Measurements from ENCODE around the gene PHF1. TPM values are rescaled to one million over a fixed set of nuclear protein-coding genes. Genes with fewer than 3 reads are reported as not detected.

The PHF1 gene
- total and polyA plus RNA-seq, 2 of the 13 experiments (the other 11 are each of a cell fraction or from before 2014, with no cell fraction given), result 25.4 to 61.9 TPM

DNA sequence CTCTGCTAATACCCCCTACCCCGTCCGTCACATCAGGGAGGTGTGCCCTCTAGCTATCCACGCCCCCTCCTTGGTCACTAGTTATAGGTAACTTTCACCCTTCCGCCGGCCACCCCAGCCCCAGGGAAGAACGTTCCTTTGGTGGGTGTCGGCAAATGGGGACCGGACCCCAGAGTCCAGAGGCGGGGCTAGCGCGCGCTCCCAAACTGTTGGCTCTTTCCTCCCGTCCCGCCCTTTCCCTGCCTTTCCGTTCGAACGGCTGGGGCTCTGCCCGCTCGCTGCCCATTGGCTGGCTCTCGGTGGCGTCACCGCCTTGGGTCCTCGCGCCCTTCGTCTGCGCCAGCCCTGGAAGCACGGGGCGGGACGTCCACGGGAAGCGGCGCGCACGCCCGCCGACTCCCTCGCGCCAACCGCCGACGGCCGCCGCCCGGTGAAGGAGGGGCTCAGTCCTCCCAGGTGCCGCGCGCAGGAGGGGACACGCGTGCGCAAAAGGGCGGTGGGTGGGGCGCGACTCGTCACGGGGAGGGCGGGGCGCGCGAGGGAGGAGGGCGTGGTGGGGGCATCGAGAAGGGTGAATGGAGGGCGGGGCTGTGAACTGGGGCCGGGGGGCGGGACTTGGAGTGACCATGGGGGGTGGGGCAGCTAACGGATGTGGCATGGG is 634 bp upstream of the PHF1 start (continued):
- TF ChIP-seq SOX13 (IDR thresholded peaks at IDR 0.05), result no peak; the same call in 1 of the 2 replicates
- peak in 1 of 2 experiments; percentile 48; a peak in 1 of 4 replicates for TF ChIP-seq SOX13 (CRISPR knock-in tag; conservative IDR thresholded peaks at IDR 0.05 in 1 of 2, IDR thresholded peaks at IDR 0.05 in 1 of 2)
- peak; percentile 94 for TF ChIP-seq MXD4 (CRISPR knock-in tag; IDR thresholded peaks at IDR 0.05)
- 0 out of 2 replicates have a peak, but pooled peaks have one; percentile 64 for TF ChIP-seq ZNF773 (CRISPR knock-in tag; IDR thresholded peaks at IDR 0.05; ENCODE audit: borderline replicate concordance)
- TF ChIP-seq, protein P1, sequence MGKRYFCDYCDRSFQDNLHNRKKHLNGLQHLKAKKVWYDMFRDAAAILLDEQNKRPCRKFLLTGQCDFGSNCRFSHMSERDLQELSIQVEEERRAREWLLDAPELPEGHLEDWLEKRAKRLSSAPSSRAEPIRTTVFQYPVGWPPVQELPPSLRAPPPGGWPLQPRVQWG (CRISPR knock-in tag; IDR thresholded peaks at IDR 0.05; ENCODE audit: borderline replicate concordance, low read depth), result no peak
- TF ChIP-seq NFE2 (CRISPR knock-in tag; IDR thresholded peaks at IDR 0.05), result no peak
- no peak for TF ChIP-seq RFX1 (IDR thresholded peaks at IDR 0.05)
- TF ChIP-seq PITX1 (CRISPR knock-in tag; IDR thresholded peaks at IDR 0.05), result peak; percentile 73
- TF ChIP-seq, protein P2, sequence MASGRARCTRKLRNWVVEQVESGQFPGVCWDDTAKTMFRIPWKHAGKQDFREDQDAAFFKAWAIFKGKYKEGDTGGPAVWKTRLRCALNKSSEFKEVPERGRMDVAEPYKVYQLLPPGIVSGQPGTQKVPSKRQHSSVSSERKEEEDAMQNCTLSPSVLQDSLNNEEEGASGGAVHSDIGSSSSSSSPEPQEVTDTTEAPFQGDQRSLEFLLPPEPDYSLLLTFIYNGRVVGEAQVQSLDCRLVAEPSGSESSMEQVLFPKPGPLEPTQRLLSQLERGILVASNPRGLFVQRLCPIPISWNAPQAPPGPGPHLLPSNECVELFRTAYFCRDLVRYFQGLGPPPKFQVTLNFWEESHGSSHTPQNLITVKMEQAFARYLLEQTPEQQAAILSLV (CRISPR knock-in tag; IDR thresholded peaks at IDR 0.05; ENCODE audit: borderline replicate concordance), result peak; percentile 99
- peak; percentile 91 for TF ChIP-seq HOXA5 (CRISPR knock-in tag; IDR thresholded peaks at IDR 0.05)
- peak; percentile 96 for TF ChIP-seq HOXA3 (CRISPR knock-in tag; IDR thresholded peaks at IDR 0.05)
- TF ChIP-seq ZNF337 (CRISPR knock-in tag; IDR thresholded peaks at IDR 0.05; ENCODE audit: borderline replicate concordance, low read depth), result 0 out of 2 replicates have a peak, but pooled peaks have one; percentile 74
- TF ChIP-seq, protein P3, sequence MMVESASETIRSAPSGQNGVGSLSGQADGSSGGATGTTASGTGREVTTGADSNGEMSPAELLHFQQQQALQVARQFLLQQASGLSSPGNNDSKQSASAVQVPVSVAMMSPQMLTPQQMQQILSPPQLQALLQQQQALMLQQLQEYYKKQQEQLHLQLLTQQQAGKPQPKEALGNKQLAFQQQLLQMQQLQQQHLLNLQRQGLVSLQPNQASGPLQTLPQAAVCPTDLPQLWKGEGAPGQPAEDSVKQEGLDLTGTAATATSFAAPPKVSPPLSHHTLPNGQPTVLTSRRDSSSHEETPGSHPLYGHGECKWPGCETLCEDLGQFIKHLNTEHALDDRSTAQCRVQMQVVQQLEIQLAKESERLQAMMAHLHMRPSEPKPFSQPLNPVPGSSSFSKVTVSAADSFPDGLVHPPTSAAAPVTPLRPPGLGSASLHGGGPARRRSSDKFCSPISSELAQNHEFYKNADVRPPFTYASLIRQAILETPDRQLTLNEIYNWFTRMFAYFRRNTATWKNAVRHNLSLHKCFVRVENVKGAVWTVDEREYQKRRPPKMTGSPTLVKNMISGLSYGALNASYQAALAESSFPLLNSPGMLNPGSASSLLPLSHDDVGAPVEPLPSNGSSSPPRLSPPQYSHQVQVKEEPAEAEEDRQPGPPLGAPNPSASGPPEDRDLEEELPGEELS (CRISPR knock-in tag; IDR thresholded peaks at IDR 0.05), result peak; percentile 64
- no peak for TF ChIP-seq MAFF (IDR thresholded peaks at IDR 0.05; ENCODE audit: low read depth, low read length)
- TF ChIP-seq SIX4 (CRISPR knock-in tag; IDR thresholded peaks at IDR 0.05), result no peak
- no peak for TF ChIP-seq TCF7 (IDR thresholded peaks at IDR 0.05; ENCODE audit: low read depth)
- TF ChIP-seq ZNF709 (CRISPR knock-in tag; IDR thresholded peaks at IDR 0.05), result peak; percentile 95
- TF ChIP-seq ZFP36 (IDR thresholded peaks at IDR 0.05; ENCODE audit: borderline replicate concordance, low read depth, low read length, partially characterized antibody), result no peak
- no peak for TF ChIP-seq FIP1L1 (IDR thresholded peaks at IDR 0.05; ENCODE audit: borderline replicate concordance, insufficient read depth, low read depth, low read length)
- TF ChIP-seq ZNF234 (CRISPR knock-in tag; conservative IDR thresholded peaks at IDR 0.05), result no peak
- TF ChIP-seq, protein P4, sequence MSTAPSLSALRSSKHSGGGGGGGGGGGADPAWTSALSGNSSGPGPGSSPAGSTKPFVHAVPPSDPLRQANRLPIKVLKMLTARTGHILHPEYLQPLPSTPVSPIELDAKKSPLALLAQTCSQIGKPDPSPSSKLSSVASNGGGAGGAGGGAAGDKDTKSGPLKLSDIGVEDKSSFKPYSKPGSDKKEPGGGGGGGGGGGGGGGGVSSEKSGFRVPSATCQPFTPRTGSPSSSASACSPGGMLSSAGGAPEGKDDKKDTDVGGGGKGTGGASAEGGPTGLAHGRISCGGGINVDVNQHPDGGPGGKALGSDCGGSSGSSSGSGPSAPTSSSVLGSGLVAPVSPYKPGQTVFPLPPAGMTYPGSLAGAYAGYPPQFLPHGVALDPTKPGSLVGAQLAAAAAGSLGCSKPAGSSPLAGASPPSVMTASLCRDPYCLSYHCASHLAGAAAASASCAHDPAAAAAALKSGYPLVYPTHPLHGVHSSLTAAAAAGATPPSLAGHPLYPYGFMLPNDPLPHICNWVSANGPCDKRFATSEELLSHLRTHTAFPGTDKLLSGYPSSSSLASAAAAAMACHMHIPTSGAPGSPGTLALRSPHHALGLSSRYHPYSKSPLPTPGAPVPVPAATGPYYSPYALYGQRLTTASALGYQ (CRISPR knock-in tag; IDR thresholded peaks at IDR 0.05), result peak; percentile 72; the same call in 1 of the 2 replicates
- TF ChIP-seq ZKSCAN5 (CRISPR knock-in tag; IDR thresholded peaks at IDR 0.05), result peak; percentile 65; the same call in 1 of the 2 replicates
- no peak for TF ChIP-seq SSRP1 (CRISPR knock-in tag; IDR thresholded peaks at IDR 0.05)
- TF ChIP-seq, protein P5, sequence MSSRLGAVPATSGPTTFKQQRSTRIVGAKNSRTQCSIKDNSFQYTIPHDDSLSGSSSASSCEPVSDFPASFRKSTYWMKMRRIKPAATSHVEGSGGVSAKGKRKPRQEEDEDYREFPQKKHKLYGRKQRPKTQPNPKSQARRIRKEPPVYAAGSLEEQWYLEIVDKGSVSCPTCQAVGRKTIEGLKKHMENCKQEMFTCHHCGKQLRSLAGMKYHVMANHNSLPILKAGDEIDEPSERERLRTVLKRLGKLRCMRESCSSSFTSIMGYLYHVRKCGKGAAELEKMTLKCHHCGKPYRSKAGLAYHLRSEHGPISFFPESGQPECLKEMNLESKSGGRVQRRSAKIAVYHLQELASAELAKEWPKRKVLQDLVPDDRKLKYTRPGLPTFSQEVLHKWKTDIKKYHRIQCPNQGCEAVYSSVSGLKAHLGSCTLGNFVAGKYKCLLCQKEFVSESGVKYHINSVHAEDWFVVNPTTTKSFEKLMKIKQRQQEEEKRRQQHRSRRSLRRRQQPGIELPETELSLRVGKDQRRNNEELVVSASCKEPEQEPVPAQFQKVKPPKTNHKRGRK (CRISPR knock-in tag; IDR thresholded peaks at IDR 0.05), result no peak
